Measurements from ENCODE around the gene ID4. TPM values are rescaled to one million over a fixed set of nuclear protein-coding genes. Genes with fewer than 3 reads are reported as not detected.

The ID4 gene
- total RNA-seq, 2 experiments from 2014 or later = 1.6 to 2.1 TPM

GRCh38 chr6:19789100-19789803, 47.9 kb upstream of the ID4 start:
- ChIA-PET POLR2A (interaction anchor here (2.5 kb wide), 1 partner anchor 10 kb away, joined by 14 read pairs; no protein-coding TSS in a partner anchor), CTCF (ENCODE audit: unreplicated experiment) (no interaction called here)

DNA sequence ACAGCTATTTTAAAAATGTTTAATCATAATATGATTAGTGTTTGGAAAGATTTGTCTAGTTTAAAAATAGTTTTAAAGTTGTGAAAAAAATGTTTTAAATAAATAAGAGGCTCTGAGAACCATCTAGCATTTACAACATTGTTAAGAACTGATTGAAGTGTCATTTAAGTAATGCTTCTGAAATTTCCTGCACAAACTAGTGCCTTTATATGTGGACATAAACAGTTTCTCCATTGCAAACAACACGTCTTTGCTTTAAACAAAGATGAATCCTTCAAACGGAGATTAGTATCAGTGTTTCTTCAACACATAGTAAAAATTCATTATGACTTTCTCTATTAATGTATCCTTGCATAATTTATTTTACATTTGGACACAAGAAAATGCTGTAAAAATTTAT, 45.9 kb upstream of the ID4 start:
- intact Hi-C loops (cut with micrococcal nuclease; ENCODE audit: unreplicated experiment) = no loop called here
- POLR2A ChIA-PET = interaction anchor here (0.6 to 2.5 kb wide), 7 partner anchors 8 to 1550 kb away, joined by 3 to 14 read pairs (median 4); no protein-coding TSS in a partner anchor
- no TSS peak for BruUV-seq (replicated peaks)

More at GRCh38 chr6:19789100-19789803, 47.9 kb upstream of the ID4 start:
- Histone ChIP-seq H3K36me3 (ENCODE audit: insufficient read depth, low read length) (no peaks in the 10 kb centered on the region), H3K9me2 (ENCODE audit: insufficient read depth, low read length) (no peaks in the 10 kb centered on the region), H3K4me2 (ENCODE audit: low read length) (no peak overlapping the region; the same call in 1 of the 2 replicates), H3K4me1 (ENCODE audit: insufficient read depth, low read length, poor library complexity, severe bottlenecking) (peaks cover 12% of the 10 kb centered on the region), H3K9me3 (ENCODE audit: low read length) (no peaks in the 10 kb centered on the region), H3K79me2 (ENCODE audit: insufficient read depth, low read depth, low read length) (no peaks in the 10 kb centered on the region), H3K27ac (ENCODE audit: low read depth, low read length, poor library complexity, severe bottlenecking) (no peak overlapping the region), H4K20me1 (ENCODE audit: insufficient read depth, low read length) (no peaks in the 10 kb centered on the region), H2AFZ (ENCODE audit: low read length) (peak overlapping the region; percentile 15; the same call in 1 of the 2 replicates), H3K4me3 (ENCODE audit: low read depth, low read length, poor library complexity, severe bottlenecking) (no peak overlapping the region)
- DNase-seq (ENCODE audit: low spot score) = no peak
- intact Hi-C loops (cut with micrococcal nuclease; ENCODE audit: unreplicated experiment) = no loop called here
- no TSS peak for BruUV-seq (replicated peaks)
- no peak for TF ChIP-seq EZH2phosphoT487 (IDR thresholded peaks at IDR 0.05; ENCODE audit: borderline replicate concordance, low read depth, low read length)
- TF ChIP-seq, protein P1, sequence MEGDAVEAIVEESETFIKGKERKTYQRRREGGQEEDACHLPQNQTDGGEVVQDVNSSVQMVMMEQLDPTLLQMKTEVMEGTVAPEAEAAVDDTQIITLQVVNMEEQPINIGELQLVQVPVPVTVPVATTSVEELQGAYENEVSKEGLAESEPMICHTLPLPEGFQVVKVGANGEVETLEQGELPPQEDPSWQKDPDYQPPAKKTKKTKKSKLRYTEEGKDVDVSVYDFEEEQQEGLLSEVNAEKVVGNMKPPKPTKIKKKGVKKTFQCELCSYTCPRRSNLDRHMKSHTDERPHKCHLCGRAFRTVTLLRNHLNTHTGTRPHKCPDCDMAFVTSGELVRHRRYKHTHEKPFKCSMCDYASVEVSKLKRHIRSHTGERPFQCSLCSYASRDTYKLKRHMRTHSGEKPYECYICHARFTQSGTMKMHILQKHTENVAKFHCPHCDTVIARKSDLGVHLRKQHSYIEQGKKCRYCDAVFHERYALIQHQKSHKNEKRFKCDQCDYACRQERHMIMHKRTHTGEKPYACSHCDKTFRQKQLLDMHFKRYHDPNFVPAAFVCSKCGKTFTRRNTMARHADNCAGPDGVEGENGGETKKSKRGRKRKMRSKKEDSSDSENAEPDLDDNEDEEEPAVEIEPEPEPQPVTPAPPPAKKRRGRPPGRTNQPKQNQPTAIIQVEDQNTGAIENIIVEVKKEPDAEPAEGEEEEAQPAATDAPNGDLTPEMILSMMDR (conservative IDR thresholded peaks at IDR 0.05; ENCODE audit: low read length) = no peak

More for the DNA sequence above, 45.9 kb upstream of the ID4 start:
- Histone ChIP-seq H2AFZ (ENCODE audit: low read length) (no peak overlapping the region; the same call in 1 of the 2 replicates), H3K79me2 (ENCODE audit: insufficient read depth, low read depth, low read length) (no peaks in the 10 kb centered on the region), H4K20me1 (ENCODE audit: insufficient read depth, low read length) (no peaks in the 10 kb centered on the region), H3K27ac (ENCODE audit: low read depth, low read length, poor library complexity, severe bottlenecking) (no peak overlapping the region), H3K9me2 (ENCODE audit: insufficient read depth, low read length) (no peaks in the 10 kb centered on the region), H3K4me3 (ENCODE audit: low read depth, low read length, poor library complexity, severe bottlenecking) (no peak overlapping the region), H3K36me3 (ENCODE audit: insufficient read depth, low read length) (peaks cover 5% of the 10 kb centered on the region; the same call in 1 of the 2 replicates), H3K4me2 (ENCODE audit: low read length) (no peak overlapping the region), H3K9me3 (ENCODE audit: low read length) (peaks cover 4% of the 10 kb centered on the region; the same call in 1 of the 2 replicates), H3K4me1 (ENCODE audit: insufficient read depth, low read length, poor library complexity, severe bottlenecking) (peaks cover 22% of the 10 kb centered on the region)
- CTCF ChIA-PET (ENCODE audit: unreplicated experiment) = no interaction called here
- TF ChIP-seq, protein P1 (conservative IDR thresholded peaks at IDR 0.05; ENCODE audit: low read length) = no peak
- DNase-seq (ENCODE audit: low spot score) = no peak
